GM19099 (cell line): ENCODE results near the gene BICRAL.

ENCODE experiments used
- POLR2A ChIP-seq: IDR thresholded peaks from 3 replicates; pipeline ENCODE4 v1.6.1; 2011; ENCODE audit warnings: low read depth; ENCODE audit not compliant: insufficient read length; ENCODE audit errors: extremely low read depth

The BICRAL gene

GRCh38 chr6:42851599-42851998 lies 69.7 kb downstream of the BICRAL start:
- no peak for TF ChIP-seq POLR2A

- TF ChIP-seq POLR2A, result no peak
These were observed 78.2 kb downstream of the BICRAL start for GRCh38 chr6:42860036-42860435.

- no peak for TF ChIP-seq POLR2A
These were observed 78.6 kb downstream of the BICRAL start for GRCh38 chr6:42860481-42860880.

DNA sequence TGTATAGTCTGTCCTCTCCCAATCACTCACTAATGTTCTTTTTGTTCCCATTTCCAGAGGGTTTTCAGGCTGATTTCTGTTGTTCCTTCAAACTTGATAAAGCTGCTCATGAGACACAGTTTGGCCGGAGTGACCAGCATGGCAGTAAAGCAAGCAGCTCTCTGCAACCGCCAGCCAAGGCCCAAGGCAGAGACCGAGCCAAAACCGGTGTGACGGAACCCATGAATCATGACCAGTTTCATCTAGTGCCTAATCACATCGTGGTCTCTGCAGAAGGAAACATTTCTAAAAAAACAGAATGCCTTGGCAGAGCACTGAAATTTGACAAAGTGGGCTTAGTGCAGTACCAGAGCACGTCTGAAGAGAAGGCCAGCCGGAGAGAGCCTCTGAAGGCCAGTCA lies 82.8 kb downstream of the BICRAL start:
- no peak for TF ChIP-seq POLR2A

DNA sequence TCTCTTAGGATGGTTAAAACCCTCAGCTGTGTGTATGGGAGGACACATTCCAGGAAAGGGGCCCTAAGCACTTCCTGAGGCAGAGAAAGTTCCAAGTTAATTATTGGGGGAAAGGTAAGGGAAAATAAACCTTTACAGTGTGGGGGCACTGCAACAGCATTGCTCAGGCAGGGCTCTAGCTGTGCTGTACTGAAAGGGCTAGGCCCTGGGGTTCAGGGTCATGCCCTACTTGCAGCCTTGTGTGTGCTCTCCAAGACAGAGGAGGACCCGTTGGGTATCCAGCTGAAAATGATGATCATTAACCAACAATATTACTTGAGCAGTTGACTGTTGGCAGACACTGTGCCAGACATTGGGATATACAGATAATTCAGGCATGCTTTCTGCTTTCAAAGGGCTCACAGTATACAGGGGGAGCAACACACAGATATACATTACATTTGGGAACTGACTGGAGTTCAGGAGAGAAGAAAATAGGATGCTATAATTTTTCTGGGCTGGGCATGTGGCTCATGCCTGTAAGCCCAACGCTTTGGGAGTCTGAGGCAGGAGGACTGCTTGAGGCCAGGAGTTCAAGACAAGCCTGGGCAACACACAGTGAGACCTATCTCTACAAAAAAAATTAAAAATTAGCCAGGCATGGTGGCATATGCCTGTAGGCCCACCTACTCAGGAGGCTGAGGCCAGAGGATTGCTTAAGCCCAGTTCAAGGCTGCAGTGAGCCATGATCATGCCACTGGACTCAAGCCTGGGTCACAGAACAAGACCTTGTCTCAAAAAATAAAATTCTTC lies 88.5 kb downstream of the BICRAL start:
- no peak for TF ChIP-seq POLR2A

DNA sequence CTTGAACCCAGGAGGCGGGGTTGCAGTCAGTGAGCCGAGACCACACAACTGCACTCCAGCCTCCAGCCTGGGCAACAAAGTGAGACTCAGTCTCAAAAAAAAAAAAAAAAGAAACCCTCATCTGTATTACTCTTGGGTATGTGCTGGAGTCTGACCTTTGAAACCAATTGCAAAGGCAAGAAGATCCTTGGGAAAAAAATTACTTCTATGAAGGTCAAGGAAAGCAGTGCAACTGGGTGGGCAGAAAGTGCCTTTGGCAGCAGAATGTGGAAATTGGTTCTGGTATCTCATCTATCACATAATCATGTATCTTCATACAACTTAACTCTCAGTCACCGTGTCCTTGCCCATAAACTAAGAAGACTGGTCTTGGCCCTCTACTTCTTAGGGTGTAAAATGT lies 89.9 kb downstream of the BICRAL start:
- TF ChIP-seq POLR2A, result no peak

DNA sequence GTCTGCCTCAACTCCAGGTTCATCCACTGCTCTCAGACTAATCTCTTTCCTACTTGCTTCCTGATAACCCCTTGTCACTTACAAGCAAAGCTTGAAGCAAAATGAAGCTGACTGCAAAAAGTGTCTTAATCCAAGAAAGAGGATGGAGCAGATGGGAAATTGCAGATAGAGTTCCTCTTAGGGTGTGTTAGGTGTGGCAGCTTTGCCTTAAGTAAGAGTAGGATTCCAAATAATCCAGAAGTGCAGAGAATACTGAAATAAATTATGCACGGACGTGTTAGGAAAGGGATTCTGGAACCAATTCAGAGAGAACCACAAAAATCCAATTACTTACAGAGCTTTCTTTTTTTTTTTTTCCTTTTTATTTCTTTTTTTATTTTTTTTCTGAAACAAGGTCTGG lies 91.5 kb downstream of the BICRAL start:
- TF ChIP-seq POLR2A, result no peak

GRCh38 chr6:42877695-42878094 lies 95.8 kb downstream of the BICRAL start:
- TF ChIP-seq POLR2A, result no peak

DNA sequence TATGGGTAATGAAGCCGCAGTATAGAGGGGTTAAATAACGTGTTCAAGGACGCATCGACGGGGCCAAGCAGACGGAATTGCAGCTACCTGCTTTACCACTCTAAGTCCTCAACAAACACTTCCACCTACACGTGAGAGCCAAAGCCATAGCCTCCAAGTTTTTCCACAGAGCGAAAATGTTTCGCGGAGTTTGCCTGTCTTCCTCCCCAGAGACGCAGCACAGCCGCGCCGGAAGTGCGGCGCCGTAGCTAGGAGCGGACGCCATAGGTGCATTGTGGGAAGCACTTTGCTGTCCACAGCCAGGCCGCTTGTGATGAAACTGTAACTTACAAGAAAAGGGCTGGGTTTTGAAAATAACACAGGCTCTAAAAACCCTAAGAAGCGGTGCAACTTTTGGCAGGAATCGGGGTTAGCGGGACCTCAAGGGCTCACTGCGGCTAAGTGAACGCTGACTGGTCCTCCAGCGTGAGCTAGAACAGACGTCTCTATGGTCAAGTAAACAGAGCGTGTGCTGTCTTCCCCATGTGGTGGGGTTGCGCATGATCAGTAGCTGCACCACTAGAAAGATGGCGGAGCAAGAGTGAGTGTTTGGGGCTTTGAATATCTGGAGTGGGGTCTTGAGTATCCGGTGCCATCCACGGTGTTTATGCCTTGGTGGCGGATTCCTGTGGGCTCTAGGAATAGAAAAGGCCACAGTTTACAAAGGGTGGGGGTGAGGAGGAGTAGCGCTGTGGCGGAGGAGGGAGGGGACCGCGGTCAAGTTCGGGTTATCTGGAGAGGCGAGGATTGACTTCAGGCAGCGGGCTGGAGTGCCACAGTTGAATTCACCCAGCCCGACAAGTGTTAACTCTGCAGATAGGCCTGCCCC lies 97.8 kb downstream of the BICRAL start, which contains the start of gene RPL7L1:
TSS of gene RPL7L1 (plus strand) at position 245 of the 868 bp plus-strand sequence. CDS start at position 540, 295 bp downstream.
- TF ChIP-seq POLR2A, result peak; percentile 86

GRCh38 chr6:42885702-42886101 lies 103.8 kb downstream of the BICRAL start:
- TF ChIP-seq POLR2A, result no peak

DNA sequence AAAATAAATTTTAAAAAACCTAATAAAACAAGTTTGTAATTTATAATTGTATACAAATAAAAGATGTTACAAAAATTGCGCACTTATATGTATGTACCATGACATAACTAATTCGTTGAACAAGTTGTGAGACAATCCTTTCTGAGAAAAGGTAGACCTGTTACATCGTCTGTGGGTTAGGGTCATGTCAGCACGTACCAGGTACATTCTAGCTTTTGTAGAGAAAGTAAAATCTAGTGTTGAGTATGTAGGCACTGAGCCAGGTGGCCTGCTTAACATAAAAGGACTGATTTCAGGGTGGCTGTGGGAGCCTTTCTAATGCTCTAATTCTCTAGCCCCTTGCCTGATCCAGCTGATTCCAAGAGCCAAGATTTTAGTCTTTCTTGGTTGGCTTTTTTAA lies 108.0 kb downstream of the BICRAL start:
- TF ChIP-seq POLR2A, result no peak

GRCh38 chr6:42890311-42891198 lies 108.7 kb downstream of the BICRAL start:
- TF ChIP-seq POLR2A, result peak; percentile 97

GRCh38 chr6:42891199-42891722 lies 109.4 kb downstream of the BICRAL start:
- no peak for TF ChIP-seq POLR2A

GRCh38 chr6:42896178-42896719 lies 114.4 kb downstream of the BICRAL start:
- TF ChIP-seq POLR2A, result no peak
